Measurements from ENCODE around the gene CLEC18C.

GRCh38 chr16:70160388-70160787 lies 13.2 kb upstream of the CLEC18C start:
- TF ChIP-seq CTCF (IDR thresholded peaks at IDR 0.05) (no peak), POLR2A (IDR thresholded peaks at IDR 0.05) (no peak), EP300 (IDR thresholded peaks at IDR 0.05) (no peak)
